SK-N-SH (cell line): ENCODE data around the gene ALDH6A1. TPM values are rescaled to one million over a fixed set of nuclear protein-coding genes. Genes with fewer than 3 reads are reported as not detected.

ENCODE experiments used
- CTCF ChIA-PET: fragments of 300-600, 350-600 bp; formaldehyde crosslinking; extraction: SDS; loops from one replicate; lab custom pipeline; 2021; lab: Yijun Ruan, JAX
- POLR2A ChIA-PET: fragments of 350-600 bp; sonication (Branson Sonifier 250); formaldehyde crosslinking; extraction: SDS; loops from one replicate; lab custom pipeline; 2020; ENCODE audit warnings: antibody characterized with exemption, inconsistent platforms; lab: Yijun Ruan, JAX
- DNase-seq: peaks from one replicate; pipeline ENCODE4 v3.0.0; 2012
- H2AFZ ChIP-seq: fragments of 200-600 bp; sonication (generic); 2 replicates; pipeline ENCODE4 v1.8.1; 2016; ENCODE audit warnings: antibody characterized with exemption, mild to moderate bottlenecking, low read depth
- H3F3A ChIP-seq: fragments of 200-600 bp; sonication (generic); replicated peaks from 2 replicates; pipeline ENCODE3; 2016; ENCODE audit warnings: antibody characterized with exemption, mild to moderate bottlenecking; ENCODE audit not compliant: insufficient read depth
- H3K27ac ChIP-seq, 2 experiments: fragments of 200-500 bp in 1 of 2; fragments of 200-600 bp in 1 of 2; sonication (Bioruptor generic) in 1 of 2; sonication (generic), shearing (Covaris generic) in 1 of 2; 2 replicates each; pipeline versions ENCODE4 v1.5.1 to v1.6.1; 2014 to 2016; ENCODE audit warnings: low read depth in 2 of 2, inconsistent platforms in 1 of 2, low read length in 1 of 2, mild to moderate bottlenecking in 1 of 2, mixed read lengths in 1 of 2
- H3K27me3 ChIP-seq: fragments of 200-600 bp; sonication (generic), shearing (Covaris generic); 2 replicates; pipeline ENCODE4 v1.6.1; 2016; ENCODE audit warnings: mixed run types; ENCODE audit not compliant: insufficient read depth
- H3K36me3 ChIP-seq, 2 experiments: fragments of 200-500 bp in 1 of 2; fragments of 200-600 bp in 1 of 2; sonication (Bioruptor generic) in 1 of 2; sonication (generic) in 1 of 2; replicated peaks in 1 of 2; 2 replicates each; pipeline versions ENCODE3 to v1.5.1; 2014 to 2016; ENCODE audit warnings: low read length in 1 of 2, mild to moderate bottlenecking in 1 of 2; ENCODE audit not compliant: insufficient read depth in 2 of 2, control insufficient read depth in 1 of 2
- H3K4me1 ChIP-seq, 2 experiments: fragments of 200-500 bp in 1 of 2; fragments of 200-600 bp in 1 of 2; sonication (Bioruptor generic) in 1 of 2; sonication (generic), shearing (Covaris generic) in 1 of 2; 2 replicates each; pipeline versions ENCODE4 v1.5.1 to v1.6.1; 2014 to 2016; ENCODE audit warnings: low read depth in 1 of 2, low read length in 1 of 2, mixed run types in 1 of 2; ENCODE audit not compliant: insufficient read depth in 2 of 2, control insufficient read depth in 1 of 2
- H3K4me2 ChIP-seq: fragments of 200-600 bp; sonication (generic), shearing (Covaris generic); 2 replicates; pipeline ENCODE4 v1.6.1; 2017; ENCODE audit warnings: mixed run types
- H3K4me3 ChIP-seq, 2 experiments: fragments of 200-500 bp in 1 of 2; fragments of 200-600 bp in 1 of 2; sonication (Bioruptor generic) in 1 of 2; sonication (generic), shearing (Covaris generic) in 1 of 2; 2 replicates each; pipeline versions ENCODE4 v1.5.1 to v1.8.1; 2014 to 2016; ENCODE audit warnings: low read depth in 2 of 2, inconsistent platforms in 1 of 2, low read length in 1 of 2, mild to moderate bottlenecking in 1 of 2, mixed read lengths in 1 of 2, moderate library complexity in 1 of 2
- H3K79me2 ChIP-seq: fragments of 200-600 bp; sonication (generic); 2 replicates; pipeline ENCODE4 v1.8.1; 2017; ENCODE audit warnings: mild to moderate bottlenecking; ENCODE audit not compliant: insufficient read depth
- H3K9ac ChIP-seq: fragments of 200-600 bp; sonication (generic); 2 replicates; pipeline ENCODE4 v1.6.1; 2017; ENCODE audit warnings: mixed run types
- H3K9me2 ChIP-seq: fragments of 200-600 bp; sonication (generic); 2 replicates; pipeline ENCODE4 v1.6.1; 2017; ENCODE audit warnings: mixed run types
- H3K9me3 ChIP-seq: fragments of 200-600 bp; sonication (generic); 2 replicates; pipeline ENCODE4 v1.6.1; 2017; ENCODE audit warnings: mixed run types, mild to moderate bottlenecking, moderate library complexity
- H4K20me1 ChIP-seq: fragments of 200-600 bp; sonication (generic); 2 replicates; pipeline ENCODE4 v1.6.1; 2017; ENCODE audit warnings: mild to moderate bottlenecking, mixed run types; ENCODE audit not compliant: insufficient read depth
- CHD2 ChIP-seq: fragments of 150-350 bp; IDR thresholded peaks from 2 replicates; pipeline ENCODE4 v1.6.1; 2018; ENCODE audit warnings: low read length; ENCODE audit not compliant: partially characterized antibody
- EP300 ChIP-seq, 2 experiments: IDR thresholded peaks; 2 replicates each; pipeline versions ENCODE4 v1.4.0 to v1.6.1; 2012; ENCODE audit warnings: borderline replicate concordance in 1 of 2, low read depth in 1 of 2, low read length in 1 of 2
- EZH2phosphoT487 ChIP-seq: fragments of 200-600 bp; sonication (generic); IDR thresholded peaks from 2 replicates; pipeline ENCODE4 v1.6.1; 2017; ENCODE audit warnings: low read depth, mixed run types, mild to moderate bottlenecking, antibody characterized with exemption, moderate library complexity, borderline replicate concordance
- FOSL2 ChIP-seq: IDR thresholded peaks from 2 replicates; pipeline ENCODE4 v1.4.0; 2012; ENCODE audit warnings: low read depth, mild to moderate bottlenecking, moderate library complexity, borderline replicate concordance
- FOXJ3 ChIP-seq: sonication (generic); formaldehyde crosslinking; IDR thresholded peaks from 2 replicates; pipeline ENCODE4 v1.5.1; 2020; ENCODE audit warnings: mild to moderate bottlenecking, missing genetic modification reagents
- FOXM1 ChIP-seq: IDR thresholded peaks from 2 replicates; pipeline ENCODE4 v1.4.0; 2012; ENCODE audit warnings: low read depth, mild to moderate bottlenecking
- GABPA ChIP-seq: IDR thresholded peaks from 2 replicates; pipeline ENCODE4 v1.4.0; 2012; ENCODE audit warnings: low read depth, mild to moderate bottlenecking
- GATA2 ChIP-seq: sonication (generic); formaldehyde crosslinking; IDR thresholded peaks from 2 replicates; pipeline ENCODE4 v1.5.0; 2020; ENCODE audit warnings: mild to moderate bottlenecking, missing genetic modification reagents
- MAX ChIP-seq: IDR thresholded peaks from 2 replicates; pipeline ENCODE4 v1.4.0; 2012; ENCODE audit warnings: low read depth
- MEF2A ChIP-seq: IDR thresholded peaks from 2 replicates; pipeline ENCODE4 v1.4.0; 2012; ENCODE audit warnings: low read depth, borderline replicate concordance
- NFIC ChIP-seq: IDR thresholded peaks from 2 replicates; pipeline ENCODE4 v1.4.0; 2012; ENCODE audit warnings: borderline replicate concordance
- POLR2AphosphoS5 ChIP-seq: IDR thresholded peaks from 2 replicates; pipeline ENCODE4 v1.6.1; 2012; ENCODE audit warnings: low read depth, low read length
- RAD21 ChIP-seq: IDR thresholded peaks from 2 replicates; pipeline ENCODE4 v1.6.1; 2012; ENCODE audit warnings: mild to moderate bottlenecking, low read length
- RCOR1 ChIP-seq: fragments of 150-350 bp; IDR thresholded peaks from 2 replicates; pipeline ENCODE4 v1.6.1; 2017; ENCODE audit warnings: antibody characterized with exemption, low read length
- REST ChIP-seq: IDR thresholded peaks from 2 replicates; pipeline ENCODE4 v1.6.1; 2012; ENCODE audit warnings: mild to moderate bottlenecking, low read depth, low read length, moderate library complexity
- RXRA ChIP-seq: IDR thresholded peaks from 2 replicates; pipeline ENCODE4 v1.4.0; 2012; ENCODE audit warnings: low read depth, mild to moderate bottlenecking, borderline replicate concordance
- SIN3A ChIP-seq: IDR thresholded peaks from 2 replicates; pipeline ENCODE4 v1.6.1; 2012; ENCODE audit warnings: low read depth, mild to moderate bottlenecking, low read length, moderate library complexity, borderline replicate concordance
- SMC3 ChIP-seq: IDR thresholded peaks from 2 replicates; pipeline ENCODE4 v1.6.1; 2012; ENCODE audit warnings: low read depth, low read length, improper control_type of control experiment
- TEAD4 ChIP-seq: IDR thresholded peaks from 2 replicates; pipeline ENCODE4 v1.4.0; 2012; ENCODE audit warnings: mild to moderate bottlenecking, borderline replicate concordance; ENCODE audit not compliant: insufficient read depth
- USF2 ChIP-seq: fragments of 150-350 bp; IDR thresholded peaks from 2 replicates; pipeline ENCODE4 v1.6.1; 2017; ENCODE audit warnings: antibody characterized with exemption, low read length, low read depth, borderline replicate concordance
- YY1 ChIP-seq: IDR thresholded peaks from 2 replicates; pipeline ENCODE4 v1.4.0; 2012; ENCODE audit warnings: low read depth, mild to moderate bottlenecking
- WGBS: methylation state at CpG from one replicate; pipeline ENCODE4 v1.1.6; 2017; ENCODE audit warnings: low lambda C conversion rate; 5-methylcytosine and 5-hydroxymethylcytosine counted together
- polyA plus RNA-seq, 3 experiments: library from polyadenylated mRNA; depleted of rRNA; stranded (reverse); fragments of >200 nt; gene quantifications; 2 replicates each; pipeline ENCODE4 v1.2.3, GENCODE V29; 2012

The ALDH6A1 gene
- polyA plus RNA-seq, 1 of the 3 experiments (the other 2 are of a cell fraction): 9.4 TPM

GRCh38 chr14:74065746-74066575 is 18.3 kb downstream of the ALDH6A1 start:
- Histone ChIP-seq H3K79me2 (no peaks in the 10 kb centered on the region), H3K36me3 (peaks cover 7 to 14% of the 10 kb centered on the region in 2 experiments), H3F3A (peaks cover 15% of the 10 kb centered on the region), H3K27ac (no peak overlapping the region), H2AFZ (no peak overlapping the region; the same call in 1 of the 2 replicates), H4K20me1 (no peaks in the 10 kb centered on the region), H3K9ac (no peak overlapping the region), H3K4me2 (no peak overlapping the region), H3K9me2 (no peaks in the 10 kb centered on the region), H3K4me1 (peaks cover 0 to 4% of the 10 kb centered on the region in 2 experiments; a peak in 1 of 4 replicates)
- POLR2A ChIA-PET: no interaction called here
- no peak for DNase-seq
- TF ChIP-seq GATA2 (no peak), MEF2A (no peak), TEAD4 (no peak), RXRA (no peak), NFIC (no peak), SMC3 (no peak), EP300 (IDR thresholded peaks at IDR 0.05; ENCODE audit: borderline replicate concordance in 1 of 2, low read depth in 1 of 2, low read length in 1 of 2) (no peak), GABPA (no peak), CHD2 (no peak), FOXM1 (no peak), REST (no peak), YY1 (no peak), FOSL2 (no peak), RCOR1 (no peak)
- TF ChIP-seq, all 33 proteins: peak for 0
- CTCF ChIA-PET: no interaction called here
- Histone ChIP-seq H3K9me3 (no peaks in the 10 kb centered on the region), H3K4me3 (no peak overlapping the region), H3K27me3 (no peaks in the 10 kb centered on the region)
- WGBS: 65% methylated on average over 3 of the region's 3 CpGs

GRCh38 chr14:74064883-74065282 is 19.4 kb downstream of the ALDH6A1 start:
- Histone ChIP-seq H2AFZ (no peak overlapping the region), H3K9me2 (no peaks in the 10 kb centered on the region), H3K4me3 (no peak overlapping the region), H3K79me2 (no peaks in the 10 kb centered on the region), H3K36me3 (peaks cover 7 to 14% of the 10 kb centered on the region in 2 experiments), H3F3A (peaks cover 15% of the 10 kb centered on the region), H3K4me2 (no peak overlapping the region), H3K9ac (no peak overlapping the region), H3K27ac (no peak overlapping the region), H4K20me1 (no peaks in the 10 kb centered on the region), H3K27me3 (no peaks in the 10 kb centered on the region), H3K4me1 (peaks cover 0 to 4% of the 10 kb centered on the region in 2 experiments; a peak in 1 of 4 replicates), H3K9me3 (no peaks in the 10 kb centered on the region)
- TF ChIP-seq EZH2phosphoT487: no peak
- no peak for TF ChIP-seq FOSL2
- TF ChIP-seq YY1: no peak
- TF ChIP-seq NFIC: no peak
- no peak for TF ChIP-seq CHD2
- TF ChIP-seq FOXJ3 (CRISPR knock-in tag): no peak
- TF ChIP-seq MAX: no peak
- no peak for TF ChIP-seq RXRA
- no peak for TF ChIP-seq GATA2
- TF ChIP-seq SIN3A: no peak
- no peak for TF ChIP-seq USF2
- TF ChIP-seq FOXM1: no peak
- TF ChIP-seq RCOR1: no peak
- no peak for TF ChIP-seq POLR2AphosphoS5
- no peak for TF ChIP-seq RAD21
- no peak for DNase-seq
- 78% methylated on average over 3 of the region's 3 CpGs for WGBS
- ChIA-PET CTCF (no interaction called here), POLR2A (no interaction called here)
